ENCODE measurements around the gene KCNK3.

The KCNK3 gene

GRCh38 chr2:26718949-26719686 is 26.6 kb downstream of the KCNK3 start:
- Histone ChIP-seq H3K36me3 (ENCODE audit: control insufficient read depth in 5 of 5, insufficient read depth in 5 of 5, low read length in 5 of 5) (no peaks in the 10 kb centered on the region), H3K27me3 (ENCODE audit: control insufficient read depth in 5 of 5, insufficient read depth in 4 of 5, low read length in 5 of 5) (no peaks in the 10 kb centered on the region), H3K27ac (ENCODE audit: low read depth, low read length) (no peak overlapping the region), H3K9ac (ENCODE audit: low read length in 5 of 5) (no peak overlapping the region), H3K4me1 (ENCODE audit: control insufficient read depth in 5 of 5, insufficient read depth in 5 of 5, low read length in 5 of 5) (peaks cover 14 to 44% (median 39%) of the 10 kb centered on the region in 5 donors), H3K4me3 (ENCODE audit: low read depth in 1 of 5, low read length in 5 of 5) (no peak overlapping the region), H3K9me3 (ENCODE audit: control insufficient read depth in 5 of 5, low read length in 5 of 5) (no peaks in the 10 kb centered on the region)

GRCh38 chr2:26720322-26721114 is 28.0 kb downstream of the KCNK3 start:
- Histone ChIP-seq H3K36me3 (ENCODE audit: control insufficient read depth in 5 of 5, insufficient read depth in 5 of 5, low read length in 5 of 5) (no peaks in the 10 kb centered on the region), H3K4me1 (ENCODE audit: control insufficient read depth in 5 of 5, insufficient read depth in 5 of 5, low read length in 5 of 5) (peaks cover 16 to 58% (median 51%) of the 10 kb centered on the region in 5 donors), H3K9ac (ENCODE audit: low read length in 5 of 5) (peak overlapping the region in 1 of 5 donors; percentile 22), H3K27ac (ENCODE audit: low read depth, low read length) (no peak overlapping the region), H3K27me3 (ENCODE audit: control insufficient read depth in 5 of 5, insufficient read depth in 4 of 5, low read length in 5 of 5) (no peaks in the 10 kb centered on the region), H3K9me3 (ENCODE audit: control insufficient read depth in 5 of 5, low read length in 5 of 5) (no peaks in the 10 kb centered on the region), H3K4me3 (ENCODE audit: low read depth in 1 of 5, low read length in 5 of 5) (peak overlapping the region in 1 of 5 donors; percentile 46)

- no peak overlapping the region for H3K27ac ChIP-seq (ENCODE audit: low read depth, low read length)
- peaks cover 16 to 60% (median 51%) of the 10 kb centered on the region in 5 donors for H3K4me1 ChIP-seq (ENCODE audit: control insufficient read depth in 5 of 5, insufficient read depth in 5 of 5, low read length in 5 of 5)
- H3K27me3 ChIP-seq (ENCODE audit: control insufficient read depth in 5 of 5, insufficient read depth in 4 of 5, low read length in 5 of 5) = no peaks in the 10 kb centered on the region
- no peaks in the 10 kb centered on the region for H3K9me3 ChIP-seq (ENCODE audit: control insufficient read depth in 5 of 5, low read length in 5 of 5)
- no peaks in the 10 kb centered on the region for H3K36me3 ChIP-seq (ENCODE audit: control insufficient read depth in 5 of 5, insufficient read depth in 5 of 5, low read length in 5 of 5)
- H3K9ac ChIP-seq (ENCODE audit: low read length in 5 of 5) = no peak overlapping the region
- H3K4me3 ChIP-seq (ENCODE audit: low read depth in 1 of 5, low read length in 5 of 5) = no peak overlapping the region
These were observed 28.9 kb downstream of the KCNK3 start for GRCh38 chr2:26721115-26722032.

- peak overlapping the region in 2 of 5 donors; percentile 21 to 75 for H3K9ac ChIP-seq (ENCODE audit: low read length in 5 of 5)
- H3K4me1 ChIP-seq (ENCODE audit: control insufficient read depth in 5 of 5, insufficient read depth in 5 of 5, low read length in 5 of 5) = peaks cover 16 to 60% (median 51%) of the 10 kb centered on the region in 5 donors
- no peaks in the 10 kb centered on the region for H3K9me3 ChIP-seq (ENCODE audit: control insufficient read depth in 5 of 5, low read length in 5 of 5)
- no peak overlapping the region for H3K4me3 ChIP-seq (ENCODE audit: low read depth in 1 of 5, low read length in 5 of 5)
- H3K27me3 ChIP-seq (ENCODE audit: control insufficient read depth in 5 of 5, insufficient read depth in 4 of 5, low read length in 5 of 5) = no peaks in the 10 kb centered on the region
- H3K27ac ChIP-seq (ENCODE audit: low read depth, low read length) = peak overlapping the region; percentile 78
- no peaks in the 10 kb centered on the region for H3K36me3 ChIP-seq (ENCODE audit: control insufficient read depth in 5 of 5, insufficient read depth in 5 of 5, low read length in 5 of 5)
These were observed 29.8 kb downstream of the KCNK3 start for GRCh38 chr2:26722328-26722727.

GRCh38 chr2:26722911-26723310 is 30.4 kb downstream of the KCNK3 start:
- Histone ChIP-seq H3K9me3 (ENCODE audit: control insufficient read depth in 5 of 5, low read length in 5 of 5) (no peaks in the 10 kb centered on the region), H3K4me1 (ENCODE audit: control insufficient read depth in 5 of 5, insufficient read depth in 5 of 5, low read length in 5 of 5) (peaks cover 16 to 65% (median 51%) of the 10 kb centered on the region in 5 donors), H3K4me3 (ENCODE audit: low read depth in 1 of 5, low read length in 5 of 5) (no peak overlapping the region), H3K9ac (ENCODE audit: low read length in 5 of 5) (peak overlapping the region in 3 of 5 donors; percentile 21 to 75 (median 24)), H3K27me3 (ENCODE audit: control insufficient read depth in 5 of 5, insufficient read depth in 4 of 5, low read length in 5 of 5) (no peaks in the 10 kb centered on the region), H3K27ac (ENCODE audit: low read depth, low read length) (peak overlapping the region; percentile 78), H3K36me3 (ENCODE audit: control insufficient read depth in 5 of 5, insufficient read depth in 5 of 5, low read length in 5 of 5) (no peaks in the 10 kb centered on the region)

- H3K4me1 ChIP-seq (ENCODE audit: control insufficient read depth in 5 of 5, insufficient read depth in 5 of 5, low read length in 5 of 5) = peaks cover 16 to 70% (median 51%) of the 10 kb centered on the region in 5 donors
- H3K27me3 ChIP-seq (ENCODE audit: control insufficient read depth in 5 of 5, insufficient read depth in 4 of 5, low read length in 5 of 5) = no peaks in the 10 kb centered on the region
- no peaks in the 10 kb centered on the region for H3K36me3 ChIP-seq (ENCODE audit: control insufficient read depth in 5 of 5, insufficient read depth in 5 of 5, low read length in 5 of 5)
- no peaks in the 10 kb centered on the region for H3K9me3 ChIP-seq (ENCODE audit: control insufficient read depth in 5 of 5, low read length in 5 of 5)
- peak overlapping the region in 3 of 5 donors; percentile 21 to 75 (median 35) for H3K9ac ChIP-seq (ENCODE audit: low read length in 5 of 5)
- peak overlapping the region; percentile 78 for H3K27ac ChIP-seq (ENCODE audit: low read depth, low read length)
- no peak overlapping the region for H3K4me3 ChIP-seq (ENCODE audit: low read depth in 1 of 5, low read length in 5 of 5)
These were observed 31.0 kb downstream of the KCNK3 start for GRCh38 chr2:26723475-26723874.

GRCh38 chr2:26723991-26724750 is 31.6 kb downstream of the KCNK3 start:
- H3K9ac ChIP-seq (ENCODE audit: low read length in 5 of 5) = peak overlapping the region in 3 of 5 donors; percentile 4 to 23 (median 16)

GRCh38 chr2:26724784-26725520 is 32.4 kb downstream of the KCNK3 start:
- Histone ChIP-seq H3K27ac (ENCODE audit: low read depth, low read length) (peak overlapping the region; percentile 78), H3K9ac (ENCODE audit: low read length in 5 of 5) (peak overlapping the region in 2 of 5 donors; percentile 4 to 44), H3K36me3 (ENCODE audit: control insufficient read depth in 5 of 5, insufficient read depth in 5 of 5, low read length in 5 of 5) (no peaks in the 10 kb centered on the region), H3K9me3 (ENCODE audit: control insufficient read depth in 5 of 5, low read length in 5 of 5) (no peaks in the 10 kb centered on the region), H3K27me3 (ENCODE audit: control insufficient read depth in 5 of 5, insufficient read depth in 4 of 5, low read length in 5 of 5) (no peaks in the 10 kb centered on the region), H3K4me1 (ENCODE audit: control insufficient read depth in 5 of 5, insufficient read depth in 5 of 5, low read length in 5 of 5) (peaks cover 16 to 72% (median 47%) of the 10 kb centered on the region in 5 donors), H3K4me3 (ENCODE audit: low read depth in 1 of 5, low read length in 5 of 5) (no peak overlapping the region)

More at GRCh38 chr2:26723991-26724750, 31.6 kb downstream of the KCNK3 start:
- Histone ChIP-seq H3K27me3 (ENCODE audit: control insufficient read depth in 5 of 5, insufficient read depth in 4 of 5, low read length in 5 of 5) (no peaks in the 10 kb centered on the region), H3K9me3 (ENCODE audit: control insufficient read depth in 5 of 5, low read length in 5 of 5) (no peaks in the 10 kb centered on the region), H3K4me1 (ENCODE audit: control insufficient read depth in 5 of 5, insufficient read depth in 5 of 5, low read length in 5 of 5) (peaks cover 16 to 74% (median 51%) of the 10 kb centered on the region in 5 donors), H3K27ac (ENCODE audit: low read depth, low read length) (peak overlapping the region; percentile 78), H3K4me3 (ENCODE audit: low read depth in 1 of 5, low read length in 5 of 5) (no peak overlapping the region), H3K36me3 (ENCODE audit: control insufficient read depth in 5 of 5, insufficient read depth in 5 of 5, low read length in 5 of 5) (no peaks in the 10 kb centered on the region)

GRCh38 chr2:26725521-26725820 is 32.9 kb downstream of the KCNK3 start:
- Histone ChIP-seq H3K27me3 (ENCODE audit: control insufficient read depth in 5 of 5, insufficient read depth in 4 of 5, low read length in 5 of 5) (no peaks in the 10 kb centered on the region), H3K9me3 (ENCODE audit: control insufficient read depth in 5 of 5, low read length in 5 of 5) (no peaks in the 10 kb centered on the region), H3K27ac (ENCODE audit: low read depth, low read length) (no peak overlapping the region), H3K36me3 (ENCODE audit: control insufficient read depth in 5 of 5, insufficient read depth in 5 of 5, low read length in 5 of 5) (no peaks in the 10 kb centered on the region), H3K4me3 (ENCODE audit: low read depth in 1 of 5, low read length in 5 of 5) (no peak overlapping the region), H3K4me1 (ENCODE audit: control insufficient read depth in 5 of 5, insufficient read depth in 5 of 5, low read length in 5 of 5) (peaks cover 16 to 67% (median 42%) of the 10 kb centered on the region in 5 donors), H3K9ac (ENCODE audit: low read length in 5 of 5) (peak overlapping the region in 1 of 5 donors; percentile 6)
